ENCODE data around the gene RCOR2. TPM values are rescaled to one million over a fixed set of nuclear protein-coding genes. Genes with fewer than 3 reads are reported as not detected.

Gene RCOR2
- polyA plus RNA-seq, 1 donor from 2014 or later = 41.5 TPM

DNA sequence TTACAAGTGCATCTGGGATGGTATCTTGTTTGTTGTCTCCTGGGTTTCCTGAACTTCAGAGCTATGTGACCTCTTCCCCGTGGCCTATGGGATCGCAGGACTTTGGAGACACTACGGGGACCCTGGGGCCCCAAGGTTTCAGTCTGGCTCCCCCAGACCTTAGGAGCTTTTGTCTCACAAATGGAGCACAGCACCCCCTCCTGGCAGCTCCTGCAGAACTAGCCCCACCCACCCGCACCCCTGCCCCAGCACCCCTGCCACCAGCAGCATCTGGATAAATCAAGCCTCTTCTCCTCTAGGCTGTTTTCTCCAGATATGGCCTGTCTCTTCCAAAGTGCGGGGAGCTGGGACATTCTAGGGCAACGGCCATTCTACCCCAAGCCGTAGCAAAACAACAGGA is 10.4 kb downstream of the RCOR2 start:
- Histone ChIP-seq H3K79me2 (replicated peaks; ENCODE audit: insufficient read depth, low read length) (no peaks in the 10 kb centered on the region), H3K9me3 (ENCODE audit: low read length) (no peaks in the 10 kb centered on the region), H2AFZ (ENCODE audit: low read depth, low read length) (no peak overlapping the region), H4K20me1 (ENCODE audit: insufficient read depth) (no peaks in the 10 kb centered on the region), H3K9ac (ENCODE audit: low read length) (no peak overlapping the region), H3K27me3 (ENCODE audit: insufficient read depth, low read depth, low read length) (no peaks in the 10 kb centered on the region), H3K9me2 (ENCODE audit: insufficient read depth, low read length) (no peaks in the 10 kb centered on the region), H3K4me3 (ENCODE audit: low read length) (no peak overlapping the region), H3K4me2 (ENCODE audit: low read length) (no peak overlapping the region), H3K27ac (ENCODE audit: low read length) (no peak overlapping the region), H3K36me3 (ENCODE audit: insufficient read depth, low read length) (no peaks in the 10 kb centered on the region), H3F3A (ENCODE audit: insufficient read depth, low read length, poor library complexity, severe bottlenecking) (no peaks in the 10 kb centered on the region)
- TF ChIP-seq TAF1 (IDR thresholded peaks at IDR 0.05; ENCODE audit: low read depth) (no peak), POLR2AphosphoS5 (IDR thresholded peaks at IDR 0.05) (no peak), RAD21 (conservative IDR thresholded peaks at IDR 0.05) (no peak), SMC3 (conservative IDR thresholded peaks at IDR 0.05; ENCODE audit: poor library complexity) (no peak), EP300 (conservative IDR thresholded peaks at IDR 0.05; ENCODE audit: poor library complexity, severe bottlenecking) (no peak)
- TF ChIP-seq, protein P1, sequence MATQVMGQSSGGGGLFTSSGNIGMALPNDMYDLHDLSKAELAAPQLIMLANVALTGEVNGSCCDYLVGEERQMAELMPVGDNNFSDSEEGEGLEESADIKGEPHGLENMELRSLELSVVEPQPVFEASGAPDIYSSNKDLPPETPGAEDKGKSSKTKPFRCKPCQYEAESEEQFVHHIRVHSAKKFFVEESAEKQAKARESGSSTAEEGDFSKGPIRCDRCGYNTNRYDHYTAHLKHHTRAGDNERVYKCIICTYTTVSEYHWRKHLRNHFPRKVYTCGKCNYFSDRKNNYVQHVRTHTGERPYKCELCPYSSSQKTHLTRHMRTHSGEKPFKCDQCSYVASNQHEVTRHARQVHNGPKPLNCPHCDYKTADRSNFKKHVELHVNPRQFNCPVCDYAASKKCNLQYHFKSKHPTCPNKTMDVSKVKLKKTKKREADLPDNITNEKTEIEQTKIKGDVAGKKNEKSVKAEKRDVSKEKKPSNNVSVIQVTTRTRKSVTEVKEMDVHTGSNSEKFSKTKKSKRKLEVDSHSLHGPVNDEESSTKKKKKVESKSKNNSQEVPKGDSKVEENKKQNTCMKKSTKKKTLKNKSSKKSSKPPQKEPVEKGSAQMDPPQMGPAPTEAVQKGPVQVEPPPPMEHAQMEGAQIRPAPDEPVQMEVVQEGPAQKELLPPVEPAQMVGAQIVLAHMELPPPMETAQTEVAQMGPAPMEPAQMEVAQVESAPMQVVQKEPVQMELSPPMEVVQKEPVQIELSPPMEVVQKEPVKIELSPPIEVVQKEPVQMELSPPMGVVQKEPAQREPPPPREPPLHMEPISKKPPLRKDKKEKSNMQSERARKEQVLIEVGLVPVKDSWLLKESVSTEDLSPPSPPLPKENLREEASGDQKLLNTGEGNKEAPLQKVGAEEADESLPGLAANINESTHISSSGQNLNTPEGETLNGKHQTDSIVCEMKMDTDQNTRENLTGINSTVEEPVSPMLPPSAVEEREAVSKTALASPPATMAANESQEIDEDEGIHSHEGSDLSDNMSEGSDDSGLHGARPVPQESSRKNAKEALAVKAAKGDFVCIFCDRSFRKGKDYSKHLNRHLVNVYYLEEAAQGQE (IDR thresholded peaks at IDR 0.05; ENCODE audit: borderline replicate concordance) = no peak

DNA sequence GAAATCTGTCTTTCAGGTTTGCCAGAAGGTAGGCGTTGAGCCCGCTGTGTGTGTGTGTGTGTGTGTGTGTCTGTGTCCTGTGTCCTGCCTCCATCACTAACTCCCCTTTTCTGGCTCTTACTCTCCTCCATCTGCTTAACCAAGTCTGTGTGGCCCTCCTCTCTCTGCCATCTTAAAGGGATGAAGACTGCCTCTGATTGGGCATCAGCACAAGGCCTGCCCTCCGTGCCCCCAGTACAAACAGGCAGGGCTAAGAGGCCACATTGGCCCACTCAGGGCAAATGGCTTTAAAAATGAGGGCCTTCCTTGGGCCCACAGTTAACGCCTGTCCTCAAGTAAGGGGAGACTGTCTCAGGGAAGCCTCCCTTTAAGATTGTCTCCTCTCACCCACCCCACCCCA is 10.9 kb downstream of the RCOR2 start:
- Histone ChIP-seq H3K27me3 (ENCODE audit: insufficient read depth, low read depth, low read length) (no peaks in the 10 kb centered on the region), H3K9me3 (ENCODE audit: low read length) (no peaks in the 10 kb centered on the region), H4K20me1 (ENCODE audit: insufficient read depth) (no peaks in the 10 kb centered on the region), H3K4me2 (ENCODE audit: low read length) (no peak overlapping the region), H3K9me2 (ENCODE audit: insufficient read depth, low read length) (no peaks in the 10 kb centered on the region), H3K9ac (ENCODE audit: low read length) (no peak overlapping the region), H3K36me3 (ENCODE audit: insufficient read depth, low read length) (no peaks in the 10 kb centered on the region), H3K79me2 (replicated peaks; ENCODE audit: insufficient read depth, low read length) (no peaks in the 10 kb centered on the region), H2AFZ (ENCODE audit: low read depth, low read length) (no peak overlapping the region), H3K27ac (ENCODE audit: low read length) (no peak overlapping the region), H3F3A (ENCODE audit: insufficient read depth, low read length, poor library complexity, severe bottlenecking) (no peaks in the 10 kb centered on the region), H3K4me3 (ENCODE audit: low read length) (no peak overlapping the region)
- TF ChIP-seq SMC3 (conservative IDR thresholded peaks at IDR 0.05; ENCODE audit: poor library complexity) (no peak), TAF1 (IDR thresholded peaks at IDR 0.05; ENCODE audit: low read depth) (no peak), RAD21 (conservative IDR thresholded peaks at IDR 0.05) (no peak), MXI1 (conservative IDR thresholded peaks at IDR 0.05; ENCODE audit: poor library complexity, severe bottlenecking) (no peak), EP300 (conservative IDR thresholded peaks at IDR 0.05; ENCODE audit: poor library complexity, severe bottlenecking) (no peak), EZH2 (IDR thresholded peaks at IDR 0.05; ENCODE audit: borderline replicate concordance, insufficient read depth, low read length, poor library complexity, severe bottlenecking) (no peak), POLR2AphosphoS5 (IDR thresholded peaks at IDR 0.05) (no peak)
- TF ChIP-seq, protein P2, sequence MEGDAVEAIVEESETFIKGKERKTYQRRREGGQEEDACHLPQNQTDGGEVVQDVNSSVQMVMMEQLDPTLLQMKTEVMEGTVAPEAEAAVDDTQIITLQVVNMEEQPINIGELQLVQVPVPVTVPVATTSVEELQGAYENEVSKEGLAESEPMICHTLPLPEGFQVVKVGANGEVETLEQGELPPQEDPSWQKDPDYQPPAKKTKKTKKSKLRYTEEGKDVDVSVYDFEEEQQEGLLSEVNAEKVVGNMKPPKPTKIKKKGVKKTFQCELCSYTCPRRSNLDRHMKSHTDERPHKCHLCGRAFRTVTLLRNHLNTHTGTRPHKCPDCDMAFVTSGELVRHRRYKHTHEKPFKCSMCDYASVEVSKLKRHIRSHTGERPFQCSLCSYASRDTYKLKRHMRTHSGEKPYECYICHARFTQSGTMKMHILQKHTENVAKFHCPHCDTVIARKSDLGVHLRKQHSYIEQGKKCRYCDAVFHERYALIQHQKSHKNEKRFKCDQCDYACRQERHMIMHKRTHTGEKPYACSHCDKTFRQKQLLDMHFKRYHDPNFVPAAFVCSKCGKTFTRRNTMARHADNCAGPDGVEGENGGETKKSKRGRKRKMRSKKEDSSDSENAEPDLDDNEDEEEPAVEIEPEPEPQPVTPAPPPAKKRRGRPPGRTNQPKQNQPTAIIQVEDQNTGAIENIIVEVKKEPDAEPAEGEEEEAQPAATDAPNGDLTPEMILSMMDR (IDR thresholded peaks at IDR 0.05; ENCODE audit: poor library complexity, severe bottlenecking) = no peak
- TF ChIP-seq, protein P1 (IDR thresholded peaks at IDR 0.05; ENCODE audit: borderline replicate concordance) = no peak

Data from neural cell (in vitro differentiated cells).